ENCODE results near the gene APCDD1. TPM values are rescaled to one million over a fixed set of nuclear protein-coding genes. Genes with fewer than 3 reads are reported as not detected.

Gene APCDD1
- total RNA-seq, 1 donor from 2014 or later: 4.4 TPM

DNA sequence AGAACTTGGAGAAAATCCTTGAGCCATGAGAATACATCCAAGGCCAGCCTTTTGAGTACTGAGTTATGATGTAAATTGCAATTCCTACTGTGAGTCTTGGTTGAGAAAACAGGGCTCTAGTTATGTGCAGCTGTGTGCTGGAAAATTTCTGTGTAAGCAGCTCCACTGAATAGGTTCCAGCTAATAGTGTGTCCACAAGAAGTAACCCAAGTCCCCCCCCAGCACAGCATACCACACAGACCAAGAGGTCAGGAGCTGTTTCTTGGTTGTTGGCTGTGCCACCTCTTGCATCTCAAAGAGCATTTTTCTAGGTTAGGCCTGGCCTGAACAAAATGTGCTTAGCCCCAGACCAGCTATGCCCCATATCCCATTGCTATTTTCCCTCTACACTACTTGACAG lies 36.8 kb upstream of the APCDD1 start:
- no peak overlapping the region for H3K9ac ChIP-seq (ENCODE audit: low read length)
- H3K36me3 ChIP-seq (ENCODE audit: insufficient read depth, low read length): no peaks in the 10 kb centered on the region
- FAIRE-seq: no peak
- TF ChIP-seq CTCF (IDR thresholded peaks at IDR 0.05; ENCODE audit: insufficient read depth, low read depth, low read length) (no peak), EZH2 (IDR thresholded peaks at IDR 0.05; ENCODE audit: insufficient read depth, low read length) (no peak)
- no peak overlapping the region for H3K4me2 ChIP-seq (ENCODE audit: low read length)
- no peak overlapping the region for H2AFZ ChIP-seq (ENCODE audit: low read depth, low read length)
- no peaks in the 10 kb centered on the region for H3K79me2 ChIP-seq (ENCODE audit: insufficient read depth, low read length)
- H4K20me1 ChIP-seq (ENCODE audit: insufficient read depth, low read length): no peaks in the 10 kb centered on the region
- Mint-ChIP-seq H3K27me3 (ENCODE audit: low read depth, unreplicated experiment) (peaks cover 17% of the 10 kb centered on the region), H3K9me3 (ENCODE audit: unreplicated experiment) (peaks cover 7% of the 10 kb centered on the region), H3K36me3 (ENCODE audit: low read depth, unreplicated experiment) (no peaks in the 10 kb centered on the region), H3K4me1 (ENCODE audit: low read depth, unreplicated experiment) (peaks cover 41% of the 10 kb centered on the region), H3K4me3 (ENCODE audit: unreplicated experiment) (no peak overlapping the region), H3K27ac (ENCODE audit: unreplicated experiment) (no peak overlapping the region)
- peak; percentile 38 for DNase-seq (ENCODE audit: low read depth)
- H3K4me1 ChIP-seq (ENCODE audit: insufficient read depth, low read length): peaks cover 31% of the 10 kb centered on the region
- H3K9me3 ChIP-seq (ENCODE audit: insufficient read depth, low read depth, low read length): no peaks in the 10 kb centered on the region
- H3K27ac ChIP-seq (ENCODE audit: low read depth, low read length): no peak overlapping the region
- no peak overlapping the region for H3K4me3 ChIP-seq (ENCODE audit: insufficient read depth, low read depth, low read length)
- no peaks in the 10 kb centered on the region for H3K27me3 ChIP-seq (ENCODE audit: insufficient read depth, low read length)

- H3K27me3 ChIP-seq (ENCODE audit: insufficient read depth, low read length): no peaks in the 10 kb centered on the region
- Mint-ChIP-seq H3K36me3 (ENCODE audit: low read depth, unreplicated experiment) (no peaks in the 10 kb centered on the region), H3K4me1 (ENCODE audit: low read depth, unreplicated experiment) (peaks cover 41% of the 10 kb centered on the region), H3K27ac (ENCODE audit: unreplicated experiment) (no peak overlapping the region), H3K27me3 (ENCODE audit: low read depth, unreplicated experiment) (peaks cover 17% of the 10 kb centered on the region), H3K9me3 (ENCODE audit: unreplicated experiment) (peaks cover 7% of the 10 kb centered on the region), H3K4me3 (ENCODE audit: unreplicated experiment) (no peak overlapping the region)
- TF ChIP-seq EZH2 (IDR thresholded peaks at IDR 0.05; ENCODE audit: insufficient read depth, low read length) (no peak), CTCF (IDR thresholded peaks at IDR 0.05; ENCODE audit: insufficient read depth, low read depth, low read length) (no peak)
- peaks cover 33% of the 10 kb centered on the region for H3K4me1 ChIP-seq (ENCODE audit: insufficient read depth, low read length)
- no peak overlapping the region for H3K4me3 ChIP-seq (ENCODE audit: insufficient read depth, low read depth, low read length)
- no peak overlapping the region for H3K27ac ChIP-seq (ENCODE audit: low read depth, low read length)
- H3K4me2 ChIP-seq (ENCODE audit: low read length): no peak overlapping the region
- H3K36me3 ChIP-seq (ENCODE audit: insufficient read depth, low read length): no peaks in the 10 kb centered on the region
- DNase-seq (ENCODE audit: low read depth) (no peak), FAIRE-seq (no peak)
- no peak overlapping the region for H3K9ac ChIP-seq (ENCODE audit: low read length)
- H3K9me3 ChIP-seq (ENCODE audit: insufficient read depth, low read depth, low read length): no peaks in the 10 kb centered on the region
- no peak overlapping the region for H2AFZ ChIP-seq (ENCODE audit: low read depth, low read length)
- no peaks in the 10 kb centered on the region for H4K20me1 ChIP-seq (ENCODE audit: insufficient read depth, low read length)
- H3K79me2 ChIP-seq (ENCODE audit: insufficient read depth, low read length): no peaks in the 10 kb centered on the region
Measured at GRCh38 chr18:10418836-10419235, 35.6 kb upstream of the APCDD1 start.

GRCh38 chr18:10419420-10420103 lies 34.9 kb upstream of the APCDD1 start:
- H3K4me1 Mint-ChIP-seq (ENCODE audit: low read depth, unreplicated experiment): peaks cover 43% of the 10 kb centered on the region
- H3K27me3 ChIP-seq (ENCODE audit: insufficient read depth, low read length): no peaks in the 10 kb centered on the region
- peaks cover 5% of the 10 kb centered on the region for H3K9me3 Mint-ChIP-seq (ENCODE audit: unreplicated experiment)
- H3K4me3 Mint-ChIP-seq (ENCODE audit: unreplicated experiment): peak overlapping the region; percentile 36
- H3K27me3 Mint-ChIP-seq (ENCODE audit: low read depth, unreplicated experiment): peaks cover 20% of the 10 kb centered on the region
- no peaks in the 10 kb centered on the region for H3K36me3 ChIP-seq (ENCODE audit: insufficient read depth, low read length)
- no peaks in the 10 kb centered on the region for H3K79me2 ChIP-seq (ENCODE audit: insufficient read depth, low read length)
- H3K4me1 ChIP-seq (ENCODE audit: insufficient read depth, low read length): peaks cover 33% of the 10 kb centered on the region
- no peak overlapping the region for H3K4me3 ChIP-seq (ENCODE audit: insufficient read depth, low read depth, low read length)
- TF ChIP-seq CTCF (IDR thresholded peaks at IDR 0.05; ENCODE audit: insufficient read depth, low read depth, low read length) (no peak), EZH2 (IDR thresholded peaks at IDR 0.05; ENCODE audit: insufficient read depth, low read length) (no peak)
- H3K9ac ChIP-seq (ENCODE audit: low read length): no peak overlapping the region
- H2AFZ ChIP-seq (ENCODE audit: low read depth, low read length): no peak overlapping the region
- peak overlapping the region; percentile 79 for H3K27ac Mint-ChIP-seq (ENCODE audit: unreplicated experiment)
- FAIRE-seq (no peak), DNase-seq (ENCODE audit: low read depth) (peak; percentile 85)
- H3K36me3 Mint-ChIP-seq (ENCODE audit: low read depth, unreplicated experiment): no peaks in the 10 kb centered on the region
- H3K9me3 ChIP-seq (ENCODE audit: insufficient read depth, low read depth, low read length): no peaks in the 10 kb centered on the region
- H3K4me2 ChIP-seq (ENCODE audit: low read length): peak overlapping the region; percentile 19
- no peak overlapping the region for H3K27ac ChIP-seq (ENCODE audit: low read depth, low read length)
- H4K20me1 ChIP-seq (ENCODE audit: insufficient read depth, low read length): no peaks in the 10 kb centered on the region

All from astrocyte (in vitro differentiated cells and primary cell).